Activated CD4-positive, CD25-positive, alpha-beta regulatory T cell (primary cell): Measurements from ENCODE around the gene EXOSC9.
"Not testable (repeated sequence)": the region's sequence is repeated elsewhere in the genome, so short reads cannot be mapped to it uniquely, and the experiment has no call there.

Experiments
- DNase-seq, 4 experiments: peaks; one replicate each; lab custom pipeline; 2025; lab: John Stamatoyannopoulos, UW

EXOSC9 gene, protein sequence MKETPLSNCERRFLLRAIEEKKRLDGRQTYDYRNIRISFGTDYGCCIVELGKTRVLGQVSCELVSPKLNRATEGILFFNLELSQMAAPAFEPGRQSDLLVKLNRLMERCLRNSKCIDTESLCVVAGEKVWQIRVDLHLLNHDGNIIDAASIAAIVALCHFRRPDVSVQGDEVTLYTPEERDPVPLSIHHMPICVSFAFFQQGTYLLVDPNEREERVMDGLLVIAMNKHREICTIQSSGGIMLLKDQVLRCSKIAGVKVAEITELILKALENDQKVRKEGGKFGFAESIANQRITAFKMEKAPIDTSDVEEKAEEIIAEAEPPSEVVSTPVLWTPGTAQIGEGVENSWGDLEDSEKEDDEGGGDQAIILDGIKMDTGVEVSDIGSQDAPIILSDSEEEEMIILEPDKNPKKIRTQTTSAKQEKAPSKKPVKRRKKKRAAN

DNA sequence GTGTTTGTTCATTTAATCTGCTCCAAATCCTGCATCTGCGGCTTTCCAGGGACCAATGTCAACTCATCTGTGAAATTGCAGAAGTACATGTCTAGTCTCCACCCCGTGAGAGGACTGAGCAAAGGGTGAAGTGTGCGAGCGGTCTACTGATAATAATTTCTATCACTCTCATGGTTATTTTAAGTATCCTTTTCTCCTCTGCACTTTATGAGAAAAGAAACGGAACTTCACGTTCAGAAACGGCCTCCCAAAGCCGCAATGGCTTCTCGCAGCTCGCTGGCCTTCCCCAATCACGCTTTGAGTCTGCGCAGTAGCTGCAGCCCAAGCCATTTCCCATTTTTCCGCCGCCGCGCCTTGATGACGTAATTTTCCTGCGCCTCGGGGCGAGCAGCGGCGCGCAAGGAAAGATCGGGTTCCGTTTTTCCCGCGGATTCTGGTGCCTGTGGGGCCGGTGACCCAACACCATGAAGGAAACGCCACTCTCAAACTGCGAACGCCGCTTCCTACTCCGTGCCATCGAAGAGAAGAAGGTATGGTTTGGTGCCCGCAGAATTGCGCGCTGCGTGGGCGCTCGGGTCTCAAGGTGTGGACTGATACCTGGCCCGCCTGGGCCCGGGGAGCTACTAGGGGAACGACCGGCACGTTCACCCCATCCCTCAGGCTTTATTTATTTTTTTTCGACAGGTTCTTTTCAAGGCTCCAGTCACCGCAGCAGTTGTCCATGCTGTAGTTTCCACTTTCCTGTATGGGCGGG lies at the start of gene EXOSC9:
TSS of gene EXOSC9 (plus strand) at position 363 of the 754 bp plus-strand sequence. CDS start at position 465, 102 bp downstream.
- peak; percentile 82 to 94 (median 88) for DNase-seq

DNA sequence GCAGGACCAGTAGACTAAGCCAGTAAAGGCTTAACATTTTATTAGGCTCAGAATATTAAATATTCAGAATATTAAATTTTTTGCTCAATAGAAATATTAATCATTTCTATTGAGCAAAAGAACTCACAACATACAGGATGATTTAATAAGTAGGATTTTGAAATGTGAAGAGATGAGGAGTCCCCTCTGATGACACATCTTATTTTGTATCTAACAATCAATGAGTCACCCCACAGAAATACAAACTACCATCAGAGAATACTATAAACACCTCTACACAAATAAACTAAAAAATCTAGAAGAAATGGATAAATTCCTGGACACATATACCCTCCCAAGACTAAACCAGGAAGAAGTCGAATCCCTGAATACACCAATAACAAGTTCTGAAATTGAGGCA lies 49.0 kb upstream of the EXOSC9 start:
- not testable (repeated sequence) for DNase-seq

DNA sequence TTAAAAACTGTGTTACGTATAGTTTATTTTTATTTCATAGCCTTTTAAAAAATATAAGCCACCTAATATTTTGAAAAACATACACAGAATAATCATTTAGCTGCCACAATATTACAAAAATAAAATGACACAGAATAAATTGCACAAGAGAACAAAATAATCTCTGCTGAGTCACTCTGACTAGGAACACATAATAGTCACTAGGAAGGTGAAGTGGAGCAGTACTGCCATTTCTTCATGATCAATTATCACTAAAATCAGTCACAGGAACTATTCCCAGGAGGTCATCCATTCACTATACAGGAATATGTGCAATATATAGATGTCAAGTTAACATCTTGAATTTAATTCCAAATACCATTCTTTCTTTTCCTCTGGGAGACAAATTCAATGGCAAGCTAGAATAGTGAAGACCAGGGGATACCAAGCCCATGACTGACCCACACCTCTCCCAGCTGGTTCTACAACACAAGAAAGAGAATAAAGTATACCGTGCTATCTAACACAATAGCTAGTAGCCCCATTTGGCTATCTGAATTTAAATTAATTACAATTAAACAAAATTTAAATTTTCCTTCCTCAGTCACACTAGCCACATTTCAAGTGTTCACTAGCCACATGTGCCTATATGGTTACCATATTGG lies 42.1 kb upstream of the EXOSC9 start:
- DNase-seq = no peak

DNA sequence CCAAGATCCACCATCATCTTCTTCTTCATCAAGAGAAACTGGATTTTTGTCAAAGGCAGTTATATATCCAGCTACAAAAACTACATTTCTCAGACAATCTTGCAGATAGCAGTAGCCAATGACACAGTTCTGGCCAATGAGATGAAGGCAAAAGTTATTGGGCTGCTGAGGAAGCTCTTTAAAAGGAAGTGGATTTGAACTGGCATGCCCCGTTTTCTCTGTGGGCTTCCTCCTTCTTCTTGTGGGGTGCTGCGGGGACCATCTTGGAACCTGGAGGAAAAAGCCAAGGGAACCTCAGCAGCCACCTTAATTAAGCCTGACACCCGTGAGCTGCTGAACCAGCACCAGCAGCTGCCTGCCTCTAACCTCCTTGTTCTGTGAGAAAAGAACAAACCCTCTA lies 40.9 kb upstream of the EXOSC9 start:
- DNase-seq = no peak

DNA sequence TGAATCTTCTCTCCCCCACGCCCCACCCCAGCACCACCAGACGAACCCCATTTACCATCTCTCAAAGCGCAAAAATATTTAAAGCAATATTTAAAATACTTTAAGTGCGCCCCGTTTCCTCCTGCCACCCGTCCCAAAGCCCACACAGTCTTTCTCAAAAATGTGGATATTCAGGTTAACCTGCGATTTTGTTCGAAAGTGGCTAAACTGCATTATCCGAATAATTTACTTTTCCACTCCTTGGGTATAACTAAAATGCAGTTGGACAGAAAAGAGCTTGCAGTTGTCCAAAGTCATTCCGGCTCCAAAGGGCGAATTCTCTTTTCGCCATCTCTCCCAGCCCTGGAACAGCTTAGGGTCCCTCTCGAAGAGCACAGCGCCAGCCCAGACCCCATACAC lies 36.8 kb upstream of the EXOSC9 start:
- no peak for DNase-seq

DNA sequence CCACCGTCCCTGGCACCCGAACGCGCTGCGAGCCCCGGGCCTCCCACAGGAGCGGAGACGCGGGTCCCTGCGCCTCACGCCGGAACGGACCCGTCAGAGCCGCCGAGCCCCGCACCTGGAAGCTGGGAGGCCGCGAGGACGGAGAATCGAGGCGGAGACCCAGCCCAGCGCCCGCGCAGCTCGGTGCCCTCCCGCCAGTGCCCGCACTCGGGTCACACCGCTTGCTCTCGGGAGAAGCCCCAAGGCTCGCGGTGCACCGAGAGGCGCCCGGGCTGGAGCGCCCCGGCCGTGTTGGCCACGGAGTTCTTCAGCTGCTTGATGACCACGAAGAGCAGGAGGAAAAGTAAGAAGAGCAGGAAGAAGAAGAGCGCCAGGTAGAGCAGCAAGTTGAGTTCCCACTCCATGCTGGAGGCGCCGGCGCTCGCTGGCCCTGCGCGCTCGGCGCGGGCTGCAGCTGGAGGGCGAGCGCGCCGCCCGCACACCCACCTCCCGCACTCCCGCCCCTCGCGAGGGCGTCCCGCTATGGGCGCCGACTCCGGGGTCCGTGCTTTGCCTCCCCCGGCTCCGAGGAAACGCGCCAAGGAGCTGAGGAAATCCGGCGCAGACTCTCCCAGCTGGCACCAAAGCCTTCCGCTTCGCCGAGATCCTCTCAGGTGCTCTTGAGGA lies 36.3 kb upstream of the EXOSC9 start, which contains the start of gene SMIM43:
TSS of gene SMIM43 (minus strand) at position 463 of the 666 bp plus-strand sequence. CDS start at position 404, 59 bp downstream.
- DNase-seq = no peak

DNA sequence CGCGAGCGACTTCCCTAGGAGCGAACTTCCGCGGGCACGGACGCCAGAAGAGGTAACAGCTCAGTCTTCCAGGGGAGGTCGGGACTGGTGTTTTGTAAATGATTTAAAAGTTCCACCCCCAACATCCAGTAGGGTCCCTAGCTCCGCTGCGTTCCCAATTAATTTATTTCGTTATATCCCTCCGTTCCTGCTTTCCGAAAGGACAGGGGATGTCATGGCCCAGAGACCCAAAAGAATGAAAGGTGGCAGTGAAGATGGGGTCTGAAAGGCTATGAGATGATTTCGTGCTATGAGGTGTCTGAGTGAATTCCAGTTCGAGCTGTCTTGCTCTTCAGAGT lies 35.8 kb upstream of the EXOSC9 start:
- no peak for DNase-seq

DNA sequence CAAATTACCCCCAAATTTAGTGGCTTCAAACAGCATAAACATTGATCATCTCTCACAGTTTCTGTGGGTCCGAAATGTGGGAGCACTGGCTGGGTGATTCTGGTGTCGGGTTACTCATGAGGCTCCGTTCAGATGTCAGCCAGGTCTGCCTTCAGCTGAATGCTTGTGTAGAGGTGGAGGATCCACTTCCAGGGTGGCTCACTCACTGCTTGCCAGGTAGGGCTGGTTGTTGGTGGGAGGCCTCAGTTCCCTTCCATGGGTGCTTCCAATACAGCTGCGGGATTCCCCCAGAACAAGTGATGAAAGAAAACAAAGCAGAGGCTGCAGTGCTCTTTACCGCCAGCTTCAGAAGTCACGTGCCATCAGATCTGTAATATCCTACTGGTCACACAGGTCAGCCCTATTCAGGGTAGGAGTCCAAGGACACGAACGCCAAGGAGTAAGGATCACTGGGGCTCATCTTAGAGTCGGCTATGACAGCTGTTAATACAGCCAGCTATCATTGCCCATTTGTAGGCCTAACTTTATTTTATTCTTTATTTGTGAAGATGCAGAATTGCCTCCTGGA lies 35.1 kb upstream of the EXOSC9 start:
- DNase-seq = no peak

DNA sequence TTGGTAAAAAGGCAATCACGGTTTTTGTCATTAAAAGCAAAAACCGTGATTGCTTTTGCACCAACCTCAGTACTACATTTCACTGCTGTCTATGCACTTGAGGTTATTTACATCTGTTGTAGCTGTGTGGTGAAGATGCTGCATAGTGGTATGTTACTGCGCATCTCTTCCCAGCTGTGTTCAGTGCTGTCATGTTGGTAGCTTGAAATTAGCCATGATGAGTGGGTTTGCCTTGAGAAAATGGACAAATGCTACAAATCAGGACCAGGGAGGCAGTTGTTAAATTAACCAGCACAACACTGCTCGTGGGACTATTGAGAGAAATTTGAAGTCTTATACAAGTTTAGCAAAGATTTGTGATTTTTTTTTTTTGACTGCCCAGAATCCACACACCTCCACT lies 34.0 kb upstream of the EXOSC9 start:
- no peak for DNase-seq

DNA sequence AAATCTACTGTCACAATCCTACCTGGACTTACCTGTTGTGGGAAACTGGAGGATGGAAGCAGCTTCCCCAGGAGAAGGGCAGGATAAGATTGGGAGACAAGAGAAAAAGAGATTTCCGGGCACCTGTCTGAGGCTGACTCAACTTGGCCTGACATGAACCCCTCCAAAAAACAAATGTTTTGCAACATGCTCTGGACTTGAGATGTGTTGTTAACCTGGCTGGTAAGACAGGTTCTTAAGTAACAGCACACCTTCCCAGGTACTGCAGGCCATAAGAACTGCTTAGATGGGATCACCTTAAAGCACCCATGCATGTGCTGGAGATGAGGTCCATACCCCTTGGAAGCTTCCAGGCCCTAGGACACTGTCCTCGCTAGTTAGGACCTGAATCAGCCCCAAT lies 31.8 kb upstream of the EXOSC9 start:
- DNase-seq = no peak

DNA sequence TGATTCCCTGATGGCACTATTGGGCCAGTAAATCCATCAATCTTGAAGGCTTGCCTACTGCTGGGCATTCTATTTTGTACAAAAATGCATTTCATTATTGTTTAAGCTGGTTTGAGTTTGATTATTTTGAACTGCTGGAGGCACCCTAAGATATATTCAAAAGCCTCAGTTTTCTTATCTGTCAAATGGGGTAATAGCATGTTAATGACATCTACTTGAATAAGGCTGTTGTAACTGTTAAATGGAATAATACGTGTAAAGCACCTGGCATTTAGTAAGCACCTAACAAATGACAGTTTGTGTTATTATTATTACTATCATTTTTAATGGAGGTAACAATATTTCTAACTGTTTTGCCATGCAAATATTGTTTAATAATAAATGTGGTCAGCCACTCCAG lies 29.3 kb upstream of the EXOSC9 start:
- no peak for DNase-seq

DNA sequence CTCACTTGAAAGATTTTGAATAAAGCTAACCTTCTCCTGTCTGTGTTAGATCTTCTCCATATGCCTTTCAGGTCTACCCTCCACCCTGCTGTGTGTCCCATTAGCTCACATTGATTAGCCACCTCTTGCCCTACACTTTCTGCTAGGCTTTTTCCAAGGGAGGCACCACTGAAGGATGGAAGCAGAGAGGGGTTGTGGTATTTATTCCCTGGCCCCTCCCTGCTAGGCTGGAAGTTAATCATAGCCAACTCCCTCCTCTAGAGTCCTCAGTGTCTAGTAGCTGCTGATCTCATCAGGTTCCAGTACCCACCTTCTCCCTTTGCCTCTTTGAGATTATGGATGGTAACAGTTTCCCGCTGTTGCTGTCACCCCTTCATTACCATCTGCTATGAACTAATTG lies 27.2 kb upstream of the EXOSC9 start:
- DNase-seq = no peak

DNA sequence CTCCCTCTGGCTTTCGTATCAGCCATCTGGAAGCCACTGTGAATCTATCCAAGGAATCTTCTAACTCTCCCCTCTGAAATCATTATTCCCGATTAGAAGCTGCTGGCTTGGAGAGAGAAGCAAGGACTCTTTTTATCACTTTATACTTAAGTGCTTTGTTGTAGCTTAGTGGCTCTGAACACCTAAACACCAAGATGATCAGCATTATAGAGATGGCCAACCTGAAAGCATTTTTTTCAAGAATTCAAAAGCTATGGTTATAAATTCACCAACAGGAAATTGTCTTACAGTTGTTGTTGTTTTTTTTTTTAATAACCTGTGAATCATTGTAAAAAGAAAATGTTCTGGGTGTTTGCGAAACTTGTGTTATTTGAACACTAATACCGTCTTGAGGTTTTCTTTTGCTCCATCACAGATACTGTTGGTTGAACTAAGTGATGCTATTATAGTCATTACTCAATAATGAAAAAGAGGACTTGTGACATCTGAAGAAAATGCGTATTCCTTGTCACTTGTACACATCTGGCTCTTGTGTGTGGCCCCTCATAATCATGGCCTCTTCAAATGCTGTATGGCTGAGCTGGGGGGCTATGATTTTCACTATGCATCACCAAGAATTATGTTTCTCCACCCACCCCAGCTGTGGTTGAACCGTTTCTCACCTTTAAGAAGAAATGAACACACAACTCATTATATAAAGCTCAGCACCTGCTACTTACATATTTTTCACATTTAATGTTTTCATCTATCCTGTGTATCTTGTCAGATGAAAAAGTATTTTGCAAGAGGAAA lies 24.3 kb upstream of the EXOSC9 start:
- DNase-seq = no peak

DNA sequence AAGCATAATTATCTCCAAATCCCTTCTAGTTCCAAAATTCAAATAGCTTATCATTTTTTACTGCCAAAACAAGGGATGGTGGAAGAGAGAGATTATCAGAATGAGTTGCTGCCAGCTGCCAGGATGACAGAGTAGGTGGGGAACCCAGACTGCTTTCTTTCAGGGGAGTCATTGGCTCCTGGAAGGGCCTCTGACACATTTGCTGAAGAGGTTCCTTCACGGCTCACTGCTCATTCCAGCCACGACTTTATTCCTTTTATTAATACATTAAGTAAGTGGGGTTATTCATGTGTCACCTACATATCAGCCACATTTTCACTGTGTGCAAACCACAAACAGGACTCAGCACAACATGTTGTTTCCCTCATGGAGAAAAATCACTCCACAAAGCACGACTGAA lies 23.5 kb upstream of the EXOSC9 start:
- no peak for DNase-seq

DNA sequence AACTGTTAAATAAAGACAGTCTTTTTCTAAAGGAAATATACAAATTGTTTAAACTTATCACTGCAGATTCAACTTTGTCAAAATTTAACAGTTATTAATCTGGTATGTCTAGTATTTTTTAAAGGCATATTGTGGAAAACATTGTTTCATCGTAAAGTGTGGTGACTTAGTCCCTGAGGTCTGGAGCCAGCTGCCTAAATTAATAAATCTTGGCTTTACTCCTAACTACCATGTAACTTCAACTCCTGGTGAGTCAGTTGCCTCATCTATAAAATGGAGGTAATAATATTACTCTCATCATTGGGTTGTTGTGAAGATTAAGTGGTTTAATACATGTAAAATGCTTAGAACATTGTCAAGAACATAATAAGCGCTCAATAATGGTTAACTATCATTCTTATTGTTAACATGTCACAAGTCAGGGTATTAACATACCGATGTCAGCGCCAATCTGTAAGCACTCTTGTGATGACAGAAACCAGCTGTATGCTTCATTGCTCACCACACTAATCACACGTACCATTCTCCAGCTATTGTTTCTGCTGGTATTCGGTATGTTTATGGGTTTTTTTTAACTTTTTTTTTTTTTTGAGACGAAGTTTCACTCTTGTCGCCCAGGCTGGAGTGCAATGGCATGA lies 22.0 kb upstream of the EXOSC9 start:
- no peak for DNase-seq

DNA sequence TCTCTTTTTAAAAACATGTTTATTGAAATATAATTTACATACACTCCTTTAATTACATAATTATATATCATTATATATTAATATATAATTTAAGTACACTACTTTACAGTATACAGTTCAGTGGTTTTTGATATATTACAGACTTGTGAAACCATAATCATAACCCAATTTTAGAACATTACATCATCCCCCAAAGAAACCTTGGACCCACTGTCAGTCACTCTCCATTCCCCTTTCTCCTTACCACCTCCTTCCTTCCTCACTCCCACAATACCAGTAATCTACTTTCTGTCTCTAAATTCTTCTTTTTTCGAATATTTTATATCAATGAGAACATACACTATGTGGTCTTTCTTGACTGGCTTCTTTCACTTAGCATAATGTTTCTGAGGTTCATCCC lies 17.9 kb upstream of the EXOSC9 start:
- DNase-seq = no peak

DNA sequence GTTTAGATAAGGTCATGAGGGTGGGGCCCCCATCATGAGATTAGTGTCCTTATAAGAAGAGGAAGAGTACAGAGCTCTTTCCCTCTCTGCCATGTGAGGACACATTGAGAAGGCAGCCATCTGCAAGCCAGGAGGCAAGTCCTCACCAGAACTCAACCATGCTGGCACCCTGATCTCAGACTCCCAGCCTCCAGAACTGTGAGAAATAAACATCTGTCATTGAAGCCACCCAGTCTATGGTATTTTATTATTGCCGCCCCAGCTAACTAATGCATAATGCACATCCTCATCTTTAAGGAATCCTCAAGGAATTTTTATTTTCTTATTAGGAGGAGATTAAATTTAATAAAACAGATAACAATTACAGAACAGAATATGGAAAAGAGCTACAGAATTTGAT lies 16.7 kb upstream of the EXOSC9 start:
- DNase-seq = no peak

DNA sequence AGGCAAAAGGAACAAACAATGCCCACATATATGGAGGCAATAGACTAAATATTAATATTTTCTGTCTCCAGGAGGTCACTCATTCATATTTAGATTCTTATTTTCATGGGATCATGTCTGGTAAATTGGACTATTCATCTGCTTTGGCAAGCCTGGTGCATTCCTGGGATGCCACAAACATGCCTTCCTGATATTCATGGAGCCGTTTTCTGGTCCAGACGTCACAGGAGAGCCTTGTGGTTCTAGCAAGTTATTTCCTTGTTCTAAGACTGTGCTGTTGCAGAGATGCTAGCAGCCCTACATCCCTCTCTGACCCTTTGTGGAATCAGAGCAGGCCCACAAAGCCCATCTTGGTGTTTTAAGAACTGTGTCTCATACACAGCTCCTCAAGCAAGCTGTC lies 16.1 kb upstream of the EXOSC9 start:
- DNase-seq = no peak

DNA sequence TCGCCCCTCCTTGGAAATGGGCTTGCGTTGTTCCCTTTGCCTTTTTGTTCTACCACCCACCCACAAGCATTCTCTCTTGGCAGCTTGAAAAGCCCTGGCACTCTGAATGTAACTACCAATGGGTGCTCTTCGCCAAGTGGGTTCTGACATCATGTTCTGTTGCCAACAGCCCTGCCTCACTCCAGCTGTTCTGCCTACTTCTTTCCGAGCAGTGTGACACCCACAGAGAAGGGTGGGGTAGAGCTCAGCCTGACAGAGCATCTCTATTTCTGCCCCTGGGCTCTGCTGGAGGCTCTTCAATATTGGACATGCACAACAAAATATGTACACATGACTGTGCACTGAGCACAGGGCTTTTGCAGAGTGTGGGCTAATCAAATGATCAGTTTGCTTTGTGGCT lies 15.6 kb upstream of the EXOSC9 start:
- no peak for DNase-seq

DNA sequence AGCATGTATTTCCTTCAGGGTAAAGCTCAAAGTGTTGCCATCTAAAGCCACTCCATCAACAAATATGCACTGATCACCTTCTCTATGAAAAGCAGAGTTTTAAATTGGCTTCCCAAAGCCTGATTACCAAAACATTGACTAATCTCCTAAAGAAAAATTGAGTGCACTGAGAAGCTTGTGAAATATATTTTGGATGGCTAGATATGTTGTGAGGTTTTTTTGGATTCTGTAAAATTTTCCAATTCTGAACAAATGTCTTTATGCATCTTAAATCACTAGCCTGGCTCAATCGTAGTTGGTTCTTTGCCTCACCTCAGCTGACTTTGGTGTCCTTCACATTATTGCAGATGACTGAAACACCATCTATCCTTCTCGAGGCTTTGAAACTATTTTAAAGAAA lies 14.9 kb upstream of the EXOSC9 start:
- DNase-seq = no peak

DNA sequence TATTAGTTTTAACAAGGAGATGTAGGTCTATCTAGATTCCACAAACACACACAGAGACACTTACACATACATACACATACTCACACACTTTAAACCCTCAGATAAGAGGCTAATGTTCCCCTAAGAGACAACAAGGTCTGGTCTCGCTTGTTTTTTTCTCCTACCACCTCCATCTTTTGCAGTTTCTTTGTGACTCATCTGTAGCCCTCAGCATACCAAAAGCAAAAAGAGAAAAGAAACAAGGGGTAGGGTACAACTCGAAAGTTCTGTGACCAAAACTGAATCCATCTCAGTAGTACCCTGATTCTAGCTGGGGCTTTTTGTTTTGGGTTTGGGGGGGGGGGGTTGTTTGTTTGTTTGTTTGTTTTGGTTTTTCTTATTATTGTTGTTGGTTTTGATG lies 12.2 kb upstream of the EXOSC9 start:
- DNase-seq = no peak
